Activated naive CD4-positive, alpha-beta T cell (primary cell): Measurements from ENCODE around the gene LRRC49.
"Not testable (repeated sequence)": the region's sequence is repeated elsewhere in the genome, so short reads cannot be mapped to it uniquely, and the experiment has no call there.

Experiments used
- DNase-seq, 4 experiments: peaks; one replicate each; lab custom pipeline; 2025; lab: John Stamatoyannopoulos, UW

Gene LRRC49

DNA sequence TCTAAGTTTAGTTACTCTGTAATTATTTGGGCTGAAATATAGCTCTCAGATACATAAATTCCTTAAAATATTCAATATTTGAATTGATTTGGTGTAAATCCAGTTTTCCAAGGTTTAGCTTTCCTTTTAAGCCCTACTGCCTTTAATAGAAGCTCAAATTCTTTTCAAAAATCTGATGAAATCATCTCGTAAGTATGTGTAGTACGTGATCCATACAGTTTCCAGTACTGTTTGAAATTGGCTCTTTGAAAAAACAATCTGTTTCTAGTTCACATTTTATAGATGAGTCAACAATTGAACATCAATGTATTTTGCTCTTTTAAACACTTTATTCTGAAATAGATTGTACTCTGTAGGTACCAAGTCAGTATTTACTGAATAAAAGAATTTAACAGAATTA lies 84.2 kb downstream of the LRRC49 start:
- no peak for DNase-seq

DNA sequence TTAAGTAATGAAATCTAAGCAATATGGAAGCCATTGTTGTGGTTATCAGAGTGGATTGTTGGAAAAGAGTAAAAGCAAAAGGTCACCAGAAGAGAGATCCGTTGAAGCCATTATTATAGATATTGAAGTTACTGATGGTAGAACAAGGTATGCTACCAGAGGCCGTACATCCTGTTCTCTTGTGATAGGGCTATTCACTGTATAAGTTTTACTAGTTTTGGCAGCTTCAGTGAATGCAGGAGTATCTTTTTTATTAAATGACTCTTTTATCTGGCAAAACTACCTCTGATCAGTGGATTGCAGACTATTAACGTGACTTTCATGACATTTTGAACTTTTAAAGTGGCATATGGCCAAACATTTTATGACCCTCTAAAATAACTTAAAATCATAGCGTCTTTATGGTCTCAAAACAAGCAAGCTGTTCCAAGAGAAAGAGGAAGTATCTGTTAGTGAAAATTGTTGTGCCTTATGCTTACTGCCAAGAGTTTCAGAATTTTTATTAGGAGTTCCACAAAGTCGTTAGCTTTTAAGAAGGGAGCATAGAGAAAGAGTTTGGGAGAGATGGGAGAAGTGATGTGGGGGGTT lies 102.9 kb downstream of the LRRC49 start:
- DNase-seq = no peak

DNA sequence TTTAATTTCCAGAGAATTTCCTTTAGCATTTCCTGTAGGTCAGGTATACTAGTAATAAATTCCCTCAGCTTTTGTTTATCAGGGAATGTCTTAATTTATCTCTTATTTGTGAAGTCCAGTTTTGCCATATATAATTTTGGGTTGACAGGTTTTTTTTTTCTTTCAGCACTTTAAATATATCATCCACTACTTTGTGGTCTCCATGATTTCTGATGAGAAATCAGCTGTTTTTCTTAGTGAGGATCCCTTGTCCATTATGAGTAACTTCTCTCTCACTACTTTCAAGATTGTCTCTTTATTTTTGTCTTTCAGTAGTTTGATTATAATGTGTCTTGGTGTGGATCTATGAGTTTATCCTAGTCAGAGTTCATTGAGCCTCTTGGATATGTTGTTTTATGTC lies 105.7 kb downstream of the LRRC49 start:
- no peak for DNase-seq

- DNase-seq = no peak
These were observed 109.7 kb downstream of the LRRC49 start for GRCh38 chr15:71002316-71002715.

GRCh38 chr15:71003319-71003718 lies 110.7 kb downstream of the LRRC49 start:
- no peak for DNase-seq

DNA sequence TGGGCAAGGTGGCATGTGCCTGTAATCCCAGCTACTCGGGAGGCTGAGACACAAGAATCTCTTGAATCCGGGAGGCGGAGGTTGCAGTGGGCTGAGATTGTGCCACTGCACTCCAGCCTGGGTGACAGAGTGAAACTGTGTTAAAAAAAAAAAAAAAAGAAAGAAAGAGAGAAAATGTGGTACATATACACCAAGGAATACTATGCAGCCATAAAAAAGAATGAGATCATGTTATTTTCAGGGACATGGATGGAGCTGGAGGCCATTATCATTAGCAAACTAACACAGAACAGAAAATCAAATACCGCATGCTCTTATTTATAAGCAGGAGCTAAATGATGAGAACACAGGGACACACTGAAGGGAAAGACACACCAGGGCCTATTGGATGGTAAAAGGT lies 111.9 kb downstream of the LRRC49 start:
- DNase-seq = not testable (repeated sequence)

DNA sequence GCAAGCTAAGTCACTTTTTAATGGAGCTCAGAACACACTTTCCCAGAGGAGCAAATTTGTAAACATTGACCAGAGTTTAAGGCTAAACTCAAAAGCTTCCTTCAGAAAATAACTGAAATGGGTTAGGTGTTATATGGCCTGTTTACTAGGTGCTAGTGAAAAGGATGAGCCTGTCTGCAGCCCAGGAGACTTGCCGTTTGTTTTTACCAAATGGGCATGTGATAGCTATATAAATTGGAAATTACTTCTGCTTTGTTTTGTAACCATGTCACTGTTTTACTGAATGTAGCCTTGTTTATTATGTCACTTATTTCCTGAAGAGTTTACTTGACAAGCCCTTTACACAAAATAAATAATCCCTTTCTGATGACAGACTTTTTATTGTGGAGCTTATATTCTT lies 113.3 kb downstream of the LRRC49 start:
- DNase-seq = no peak

DNA sequence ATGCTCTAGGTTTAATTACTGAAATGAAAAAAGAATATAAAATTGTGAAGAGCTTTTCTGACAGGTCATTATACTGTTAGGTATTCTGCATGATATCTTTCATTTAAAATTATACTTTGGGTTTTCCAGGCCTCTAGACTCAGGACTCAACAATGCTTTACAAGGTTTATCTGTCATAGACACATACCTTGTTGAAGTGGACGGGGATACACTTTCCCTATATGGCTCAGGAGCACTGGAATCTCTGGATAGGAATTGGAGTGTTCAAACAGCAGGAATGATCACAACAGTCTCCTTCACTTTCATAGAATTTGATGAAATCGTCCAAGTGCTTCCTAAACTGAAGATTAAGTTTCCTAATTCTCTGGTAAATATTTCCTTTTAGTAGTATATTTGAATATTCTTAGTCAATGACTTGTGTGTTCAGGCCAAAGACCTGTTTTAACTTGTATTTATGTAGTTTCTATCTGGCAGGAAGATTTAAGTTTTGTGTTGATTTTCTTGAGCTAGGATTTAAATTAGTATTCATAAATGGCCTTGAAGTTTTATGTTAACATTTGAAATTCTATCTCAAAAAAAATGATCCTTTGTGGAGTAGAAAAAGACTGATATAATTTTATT lies 115.7 kb downstream of the LRRC49 start:
- no peak for DNase-seq

- DNase-seq = no peak
These were observed 117.8 kb downstream of the LRRC49 start for GRCh38 chr15:71010472-71010871.

- no peak for DNase-seq
These were observed 118.4 kb downstream of the LRRC49 start for GRCh38 chr15:71010997-71011396.

- no peak for DNase-seq
These were observed 119.0 kb downstream of the LRRC49 start for GRCh38 chr15:71011503-71012155.

DNA sequence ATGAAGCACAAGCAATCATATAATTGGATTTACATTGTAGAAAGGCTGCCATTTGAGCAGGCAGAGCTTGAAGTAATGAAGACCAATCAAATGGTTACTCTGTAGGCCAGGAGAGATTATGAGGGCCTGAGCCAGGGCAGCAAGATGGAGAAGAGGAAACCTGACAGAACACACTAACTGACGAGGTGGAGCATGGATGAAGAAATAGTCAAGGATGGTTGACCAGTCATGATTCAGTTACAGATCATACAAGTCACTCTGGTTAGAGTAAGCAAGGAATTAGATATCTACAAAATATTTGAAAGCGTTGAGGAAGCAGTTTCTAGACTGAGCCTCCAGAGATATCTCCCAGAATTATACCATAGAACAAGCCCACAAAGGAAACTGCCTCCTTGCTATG lies 120.8 kb downstream of the LRRC49 start:
- DNase-seq = no peak

GRCh38 chr15:71015342-71015741 lies 122.7 kb downstream of the LRRC49 start:
- no peak for DNase-seq

- not testable (repeated sequence) for DNase-seq
These were observed 138.6 kb downstream of the LRRC49 start for GRCh38 chr15:71031232-71031631.

DNA sequence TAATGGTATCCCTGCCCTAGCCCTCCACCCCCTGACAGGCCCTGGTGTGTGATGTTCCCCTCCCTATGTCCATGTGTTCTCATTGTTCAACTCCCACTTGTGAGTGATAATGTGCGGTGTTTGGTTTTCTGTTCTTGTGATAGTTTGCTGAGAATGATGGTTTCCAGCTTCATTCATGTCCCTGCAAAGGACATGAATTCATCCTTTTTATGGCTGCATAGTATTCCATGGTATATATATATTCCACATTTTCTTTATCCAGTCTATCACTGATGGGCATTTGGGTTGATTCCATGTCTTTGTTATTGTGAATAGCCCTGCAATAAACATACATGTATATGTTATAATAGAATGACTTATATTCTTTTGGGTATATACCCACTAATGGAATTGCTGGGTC lies 142.9 kb downstream of the LRRC49 start:
- DNase-seq = not testable (repeated sequence)

DNA sequence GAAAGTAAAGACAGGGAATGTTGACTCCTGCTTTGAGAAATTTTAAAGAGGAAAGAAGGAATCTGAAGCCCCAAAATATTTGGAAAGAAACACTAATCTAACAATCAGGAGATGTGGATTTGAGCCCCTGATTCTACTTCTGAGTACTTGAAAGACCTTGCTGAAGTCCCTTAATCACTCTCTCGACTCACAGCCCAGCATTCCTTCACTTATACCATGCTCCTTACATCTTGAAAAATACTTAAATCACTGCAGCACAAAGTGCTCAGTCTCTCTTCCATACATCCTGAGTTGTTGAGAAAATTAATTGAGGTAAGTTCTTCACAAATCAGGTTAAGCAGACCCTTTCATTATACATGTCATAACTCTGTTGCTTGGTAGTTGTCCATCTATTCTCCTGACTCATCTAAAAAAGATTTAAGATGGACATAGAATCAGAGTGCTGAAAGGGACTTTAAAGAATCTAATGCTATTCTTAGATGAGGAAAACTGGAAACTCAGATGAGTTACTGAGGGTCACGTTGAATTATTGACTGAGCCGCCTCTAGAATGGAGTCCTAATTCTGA lies 149.8 kb downstream of the LRRC49 start:
- no peak for DNase-seq

GRCh38 chr15:71043373-71043772 lies 150.7 kb downstream of the LRRC49 start:
- DNase-seq = no peak

DNA sequence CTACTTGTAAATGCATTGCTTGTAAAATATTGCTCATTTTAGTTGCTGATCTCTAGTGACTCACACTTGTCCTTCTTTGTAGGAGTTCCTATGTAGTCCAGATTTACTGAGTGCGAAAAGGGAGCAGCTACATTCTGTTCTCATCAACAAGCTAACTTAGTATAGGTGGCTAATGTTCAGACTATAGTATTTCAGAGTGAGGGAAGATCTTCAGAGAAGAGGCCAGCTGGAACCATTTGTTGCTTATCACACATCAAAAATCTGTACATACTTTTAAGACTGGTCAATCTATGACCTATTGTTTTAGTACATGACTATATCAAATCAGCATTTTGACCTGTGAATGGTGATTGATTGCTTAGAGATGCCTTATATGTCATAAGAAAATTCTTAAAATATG lies 151.4 kb downstream of the LRRC49 start:
- DNase-seq = no peak

DNA sequence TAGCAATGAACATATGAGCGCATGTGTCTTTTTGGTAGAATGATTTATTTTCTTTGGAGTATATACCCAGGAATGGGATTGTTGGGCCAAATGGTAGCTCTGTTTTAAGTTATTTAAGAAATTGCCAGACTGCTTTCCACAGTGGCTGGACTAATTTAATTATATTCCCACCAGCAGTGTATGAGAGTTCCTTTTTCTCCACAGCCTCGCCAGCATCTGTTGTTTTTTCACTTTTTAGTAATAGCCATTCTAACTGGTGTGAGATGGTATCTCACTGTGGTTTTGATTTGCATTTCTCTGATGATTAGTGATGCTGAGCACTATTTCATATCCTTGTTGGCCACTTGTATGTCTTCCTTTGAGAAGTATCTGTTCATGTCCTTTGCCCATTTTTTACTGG lies 153.5 kb downstream of the LRRC49 start:
- DNase-seq = not testable (repeated sequence)

- no peak for DNase-seq
These were observed 156.5 kb downstream of the LRRC49 start for GRCh38 chr15:71048913-71049675.

DNA sequence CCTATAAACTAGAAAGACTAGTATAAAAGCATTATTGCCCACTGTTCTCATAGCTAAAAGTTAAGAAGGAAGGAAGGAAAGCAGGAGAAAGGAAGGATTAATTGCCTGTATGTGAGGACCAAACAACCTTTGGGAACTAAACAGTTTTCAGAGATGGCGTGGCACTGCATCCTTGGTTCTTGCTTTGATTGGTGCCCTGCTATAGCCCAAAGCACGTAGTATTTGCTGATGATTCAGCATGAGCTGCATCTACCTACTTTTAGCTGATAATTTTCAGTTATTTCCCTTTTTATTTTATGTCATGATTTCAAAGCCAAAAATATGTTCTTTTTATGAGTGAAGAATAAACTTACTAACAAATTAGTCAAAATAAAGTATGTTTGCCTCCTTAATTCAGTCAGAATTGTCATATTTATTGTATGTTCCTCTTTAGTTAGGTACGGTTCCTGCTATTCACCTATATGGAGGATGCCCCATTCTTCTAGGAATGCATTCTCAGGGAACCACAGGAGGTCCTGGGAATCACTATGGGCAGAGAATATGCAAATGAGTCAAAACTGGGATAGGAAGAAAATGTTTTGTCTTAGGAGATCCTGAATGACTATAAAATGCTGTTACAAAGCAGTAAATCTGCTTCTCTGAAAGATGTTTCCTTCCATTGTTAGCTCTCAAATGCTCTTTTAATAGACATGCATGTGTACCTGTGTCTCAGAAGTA lies 157.2 kb downstream of the LRRC49 start:
- no peak for DNase-seq

DNA sequence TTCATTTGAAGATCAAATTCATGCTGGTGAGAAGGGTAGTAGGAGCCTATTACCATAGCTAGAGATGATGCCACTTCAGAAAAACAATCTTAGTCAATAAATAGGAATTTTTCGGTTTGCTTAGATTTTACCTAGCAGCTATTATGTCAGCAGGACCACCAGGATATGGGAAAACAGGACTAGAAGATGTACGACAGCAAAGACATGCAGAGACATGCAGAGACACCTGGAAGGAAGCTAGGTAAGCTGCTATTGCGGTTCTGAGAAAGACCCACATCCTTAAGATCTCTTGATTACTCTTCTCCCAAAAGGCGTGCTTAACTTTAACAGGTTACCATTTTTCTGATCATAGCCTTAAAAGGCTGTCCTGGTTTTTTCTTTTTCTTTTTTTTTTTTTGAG lies 157.8 kb downstream of the LRRC49 start:
- DNase-seq = no peak
